Hematopoietic multipotent progenitor cell treated with erythropoietin and hydrocortisone succinate and interleukin-3 and kit ligand, for 8 days (in vitro differentiated cells): ENCODE measurements around the gene CTDP1.

Experiments used
- DNase-seq: peaks from one replicate; pipeline ENCODE4 v3.0.0-alpha.2; 2015

CTDP1 gene

GRCh38 chr18:79799619-79800370 lies 120.2 kb downstream of the CTDP1 start:
- DNase-seq = no peak

GRCh38 chr18:79800371-79801180 lies 121.0 kb downstream of the CTDP1 start:
- no peak for DNase-seq

GRCh38 chr18:79801217-79801616 lies 121.6 kb downstream of the CTDP1 start:
- no peak for DNase-seq

GRCh38 chr18:79801641-79802040 lies 122.0 kb downstream of the CTDP1 start:
- no peak for DNase-seq

- no peak for DNase-seq
Measured at GRCh38 chr18:79802298-79802697, 122.7 kb downstream of the CTDP1 start.

- DNase-seq = no peak
Measured at GRCh38 chr18:79803611-79804051, 124.0 kb downstream of the CTDP1 start.
